ENCODE data around the gene CRACDL.

The CRACDL gene

DNA sequence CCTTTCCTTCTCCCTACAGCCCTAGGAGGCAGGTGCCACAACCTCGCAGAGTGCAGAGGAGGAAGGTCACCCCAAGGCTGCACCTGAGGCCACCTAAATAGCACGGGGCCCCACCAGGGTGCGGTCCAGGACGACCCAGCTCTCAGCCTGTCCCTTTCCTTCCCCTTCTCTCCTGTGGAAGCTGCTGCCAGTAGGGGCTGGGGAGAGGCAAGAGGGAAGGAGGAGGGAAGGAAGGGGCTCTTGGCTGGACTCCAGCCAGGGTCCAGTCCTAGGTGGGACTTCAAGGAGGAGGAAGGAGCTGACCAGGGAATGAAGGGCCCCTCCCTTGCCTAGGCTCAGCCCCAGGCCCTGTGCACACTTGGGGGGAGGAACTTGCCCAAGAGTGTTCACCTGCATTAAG is 11.1 kb downstream of the CRACDL start:
- H3K4me3 ChIP-seq (ENCODE audit: low read length in 2 of 2), result no peak overlapping the region
- H3K9me3 ChIP-seq (ENCODE audit: control insufficient read depth in 2 of 2, low read length in 2 of 2), result no peaks in the 10 kb centered on the region
- peaks cover 0 to 2% of the 10 kb centered on the region in 2 donors for H3K27me3 ChIP-seq (ENCODE audit: control insufficient read depth in 2 of 2, insufficient read depth in 2 of 2, low read length in 2 of 2)
- no peaks in the 10 kb centered on the region for H3K4me1 ChIP-seq (ENCODE audit: control insufficient read depth in 2 of 2, insufficient read depth in 2 of 2, low read length in 2 of 2)
- no peak overlapping the region for H3K27ac ChIP-seq (ENCODE audit: low read depth in 2 of 2, low read length in 2 of 2)
- H3K36me3 ChIP-seq (ENCODE audit: control insufficient read depth in 2 of 2, insufficient read depth in 2 of 2, low read length in 2 of 2), result no peaks in the 10 kb centered on the region
- no peak overlapping the region for H3K9ac ChIP-seq (ENCODE audit: low read depth in 1 of 2, low read length in 2 of 2)

DNA sequence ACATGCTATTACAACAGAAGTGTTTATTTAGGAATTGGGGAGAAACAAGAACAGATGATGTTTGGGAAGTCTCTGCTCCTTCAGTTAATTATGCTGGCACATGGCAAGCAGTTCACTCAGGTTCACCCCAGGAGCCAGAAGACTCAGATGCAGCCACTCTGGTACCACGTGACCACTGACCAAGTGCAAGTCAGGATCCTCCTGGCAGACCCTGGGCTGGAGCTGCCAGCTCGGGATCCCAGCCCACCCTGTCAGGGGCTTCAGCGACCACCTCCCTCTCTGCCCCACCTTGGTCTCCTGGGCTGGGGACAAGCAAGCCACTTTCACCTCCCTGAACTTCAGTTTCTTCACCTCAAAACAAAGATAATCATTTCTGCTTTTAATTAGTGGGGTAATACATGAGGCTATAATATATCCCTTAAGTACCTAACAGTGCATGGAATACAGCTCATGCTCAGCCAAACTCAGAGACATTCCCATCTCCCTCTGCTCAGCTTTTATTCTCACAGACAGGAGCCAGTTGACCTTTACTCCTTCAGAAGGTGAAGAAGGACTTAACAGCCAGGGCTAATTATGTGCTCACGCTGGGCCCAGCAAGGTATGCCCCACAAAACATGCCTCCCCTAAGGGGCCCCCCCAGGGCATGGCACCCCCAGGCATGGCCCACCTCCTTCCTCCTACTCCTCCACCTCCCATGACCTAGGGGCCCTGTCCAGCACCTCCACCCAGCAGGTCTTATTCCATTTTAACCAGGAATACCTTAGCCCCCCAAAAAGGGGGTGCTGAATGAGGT is 11.8 kb downstream of the CRACDL start:
- Histone ChIP-seq H3K9me3 (ENCODE audit: control insufficient read depth in 2 of 2, low read length in 2 of 2) (no peaks in the 10 kb centered on the region), H3K36me3 (ENCODE audit: control insufficient read depth in 2 of 2, insufficient read depth in 2 of 2, low read length in 2 of 2) (no peaks in the 10 kb centered on the region), H3K4me3 (ENCODE audit: low read length in 2 of 2) (no peak overlapping the region), H3K4me1 (ENCODE audit: control insufficient read depth in 2 of 2, insufficient read depth in 2 of 2, low read length in 2 of 2) (no peaks in the 10 kb centered on the region), H3K9ac (ENCODE audit: low read depth in 1 of 2, low read length in 2 of 2) (no peak overlapping the region), H3K27ac (ENCODE audit: low read depth in 2 of 2, low read length in 2 of 2) (no peak overlapping the region), H3K27me3 (ENCODE audit: control insufficient read depth in 2 of 2, insufficient read depth in 2 of 2, low read length in 2 of 2) (peaks cover 0 to 2% of the 10 kb centered on the region in 2 donors)

DNA sequence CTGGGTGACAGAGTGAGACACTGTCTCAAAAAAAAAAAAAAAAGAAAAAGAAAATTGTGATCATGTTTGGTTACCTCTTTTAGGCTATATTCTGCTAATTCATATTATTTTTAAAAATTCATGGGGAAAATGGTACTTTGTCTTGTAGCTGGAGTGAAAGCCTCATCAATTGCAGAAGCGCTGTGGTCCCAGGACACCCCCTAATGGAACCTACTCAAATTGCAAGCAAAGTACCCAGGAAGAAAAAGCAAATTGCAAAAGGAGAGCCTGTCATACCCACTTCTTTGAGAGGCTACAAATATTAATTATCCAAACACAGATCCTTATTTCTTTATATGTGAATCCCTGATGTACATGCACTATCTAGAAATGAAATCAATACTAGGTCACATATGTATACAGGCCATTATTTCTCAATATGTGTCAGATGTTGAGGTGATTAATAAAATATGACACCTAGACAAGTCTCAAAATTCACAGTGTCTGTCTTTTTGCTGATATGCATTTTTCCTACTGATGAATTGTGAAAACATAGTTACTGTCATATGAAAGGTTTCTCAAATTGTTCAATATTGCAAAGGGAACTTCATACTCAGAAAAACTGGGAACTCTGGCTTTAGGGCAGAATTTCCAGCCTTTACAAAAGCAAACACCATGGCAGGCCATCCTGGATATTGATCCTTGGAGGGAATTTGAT is 12.6 kb downstream of the CRACDL start:
- no peak overlapping the region for H3K27ac ChIP-seq (ENCODE audit: low read depth in 2 of 2, low read length in 2 of 2)
- no peak overlapping the region for H3K4me3 ChIP-seq (ENCODE audit: low read length in 2 of 2)
- peaks cover 0 to 2% of the 10 kb centered on the region in 2 donors for H3K27me3 ChIP-seq (ENCODE audit: control insufficient read depth in 2 of 2, insufficient read depth in 2 of 2, low read length in 2 of 2)
- no peaks in the 10 kb centered on the region for H3K4me1 ChIP-seq (ENCODE audit: control insufficient read depth in 2 of 2, insufficient read depth in 2 of 2, low read length in 2 of 2)
- H3K9ac ChIP-seq (ENCODE audit: low read depth in 1 of 2, low read length in 2 of 2), result no peak overlapping the region
- no peaks in the 10 kb centered on the region for H3K9me3 ChIP-seq (ENCODE audit: control insufficient read depth in 2 of 2, low read length in 2 of 2)
- H3K36me3 ChIP-seq (ENCODE audit: control insufficient read depth in 2 of 2, insufficient read depth in 2 of 2, low read length in 2 of 2), result no peaks in the 10 kb centered on the region

DNA sequence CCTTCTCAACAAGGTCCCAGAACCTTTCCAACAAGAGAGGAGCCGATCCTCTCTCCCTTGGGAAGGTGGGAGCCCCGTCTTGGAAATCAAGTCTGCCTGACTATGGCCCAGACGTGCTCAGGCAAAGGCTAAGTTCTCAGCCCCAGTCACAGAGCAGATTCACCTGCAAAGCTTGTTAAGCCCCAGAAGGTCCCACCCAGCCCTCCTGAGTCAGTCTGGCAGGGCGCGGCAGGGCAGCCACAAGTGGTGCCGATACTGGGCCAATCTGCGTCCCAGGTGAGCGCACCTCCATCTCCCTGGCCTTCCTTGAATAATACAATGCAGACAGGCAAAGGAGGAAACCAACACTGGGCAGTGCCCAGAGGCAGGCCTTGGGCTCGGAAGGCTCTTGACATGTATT is 15.0 kb downstream of the CRACDL start:
- Histone ChIP-seq H3K4me1 (ENCODE audit: control insufficient read depth in 2 of 2, insufficient read depth in 2 of 2, low read length in 2 of 2) (no peaks in the 10 kb centered on the region), H3K36me3 (ENCODE audit: control insufficient read depth in 2 of 2, insufficient read depth in 2 of 2, low read length in 2 of 2) (no peaks in the 10 kb centered on the region), H3K27me3 (ENCODE audit: control insufficient read depth in 2 of 2, insufficient read depth in 2 of 2, low read length in 2 of 2) (peaks cover 0 to 2% of the 10 kb centered on the region in 2 donors), H3K27ac (ENCODE audit: low read depth in 2 of 2, low read length in 2 of 2) (no peak overlapping the region), H3K9me3 (ENCODE audit: control insufficient read depth in 2 of 2, low read length in 2 of 2) (no peaks in the 10 kb centered on the region), H3K9ac (ENCODE audit: low read depth in 1 of 2, low read length in 2 of 2) (no peak overlapping the region), H3K4me3 (ENCODE audit: low read length in 2 of 2) (no peak overlapping the region)

DNA sequence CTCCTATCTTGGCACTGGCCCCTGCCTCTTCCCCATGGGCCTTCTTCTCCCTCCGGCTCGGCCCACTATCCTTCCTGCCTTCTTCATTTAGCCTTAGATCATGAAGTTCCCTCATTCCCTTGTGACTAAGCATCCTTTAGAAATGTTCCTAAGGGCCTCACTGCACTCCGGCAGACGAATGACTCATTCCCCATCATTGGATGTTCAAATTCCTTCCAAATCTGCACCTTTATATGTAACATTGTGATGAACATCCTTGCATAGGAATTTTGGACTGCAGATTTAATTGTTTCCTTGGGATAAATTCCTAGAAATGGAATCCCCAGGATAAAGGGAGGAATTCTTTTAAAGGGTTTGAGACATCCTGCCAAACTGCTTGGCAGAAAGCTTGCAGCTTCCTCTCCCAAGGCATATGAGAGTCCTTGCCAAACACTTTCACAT is 19.0 kb downstream of the CRACDL start:
- Histone ChIP-seq H3K4me3 (ENCODE audit: low read length in 2 of 2) (no peak overlapping the region), H3K9me3 (ENCODE audit: control insufficient read depth in 2 of 2, low read length in 2 of 2) (no peaks in the 10 kb centered on the region), H3K27me3 (ENCODE audit: control insufficient read depth in 2 of 2, insufficient read depth in 2 of 2, low read length in 2 of 2) (no peaks in the 10 kb centered on the region), H3K4me1 (ENCODE audit: control insufficient read depth in 2 of 2, insufficient read depth in 2 of 2, low read length in 2 of 2) (no peaks in the 10 kb centered on the region), H3K27ac (ENCODE audit: low read depth in 2 of 2, low read length in 2 of 2) (no peak overlapping the region), H3K9ac (ENCODE audit: low read depth in 1 of 2, low read length in 2 of 2) (no peak overlapping the region), H3K36me3 (ENCODE audit: control insufficient read depth in 2 of 2, insufficient read depth in 2 of 2, low read length in 2 of 2) (no peaks in the 10 kb centered on the region)

DNA sequence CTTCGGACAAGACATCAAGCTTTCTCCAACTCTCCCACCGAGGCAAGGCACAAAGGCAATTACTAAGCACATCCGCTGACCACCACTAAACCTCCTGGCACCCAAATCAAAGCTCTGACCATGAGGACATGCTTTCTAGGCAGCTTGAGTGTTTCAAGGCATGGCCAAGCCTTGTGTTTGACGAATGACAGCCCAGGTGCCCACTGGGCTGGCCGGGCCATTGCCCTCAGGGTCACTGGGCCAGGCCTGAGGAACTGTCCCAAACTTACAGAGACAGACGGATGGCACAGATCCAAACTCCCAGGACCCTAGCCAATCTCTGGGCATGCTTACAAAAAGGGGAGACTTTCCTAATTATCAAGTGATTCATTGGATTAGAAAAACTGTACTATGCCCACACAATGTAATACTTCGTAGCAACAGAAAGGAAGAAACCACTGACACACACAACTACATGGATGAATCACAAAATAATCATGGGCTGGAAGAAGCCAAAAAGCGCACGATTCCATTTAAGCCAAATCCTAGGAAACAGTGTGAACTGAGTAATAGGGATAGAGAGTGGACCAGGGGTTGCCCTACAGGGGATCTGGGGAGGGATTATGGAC is 20.2 kb downstream of the CRACDL start:
- Histone ChIP-seq H3K27me3 (ENCODE audit: control insufficient read depth in 2 of 2, insufficient read depth in 2 of 2, low read length in 2 of 2) (no peaks in the 10 kb centered on the region), H3K9ac (ENCODE audit: low read depth in 1 of 2, low read length in 2 of 2) (no peak overlapping the region), H3K36me3 (ENCODE audit: control insufficient read depth in 2 of 2, insufficient read depth in 2 of 2, low read length in 2 of 2) (no peaks in the 10 kb centered on the region), H3K4me3 (ENCODE audit: low read length in 2 of 2) (no peak overlapping the region), H3K4me1 (ENCODE audit: control insufficient read depth in 2 of 2, insufficient read depth in 2 of 2, low read length in 2 of 2) (no peaks in the 10 kb centered on the region), H3K9me3 (ENCODE audit: control insufficient read depth in 2 of 2, low read length in 2 of 2) (no peaks in the 10 kb centered on the region), H3K27ac (ENCODE audit: low read depth in 2 of 2, low read length in 2 of 2) (no peak overlapping the region)

DNA sequence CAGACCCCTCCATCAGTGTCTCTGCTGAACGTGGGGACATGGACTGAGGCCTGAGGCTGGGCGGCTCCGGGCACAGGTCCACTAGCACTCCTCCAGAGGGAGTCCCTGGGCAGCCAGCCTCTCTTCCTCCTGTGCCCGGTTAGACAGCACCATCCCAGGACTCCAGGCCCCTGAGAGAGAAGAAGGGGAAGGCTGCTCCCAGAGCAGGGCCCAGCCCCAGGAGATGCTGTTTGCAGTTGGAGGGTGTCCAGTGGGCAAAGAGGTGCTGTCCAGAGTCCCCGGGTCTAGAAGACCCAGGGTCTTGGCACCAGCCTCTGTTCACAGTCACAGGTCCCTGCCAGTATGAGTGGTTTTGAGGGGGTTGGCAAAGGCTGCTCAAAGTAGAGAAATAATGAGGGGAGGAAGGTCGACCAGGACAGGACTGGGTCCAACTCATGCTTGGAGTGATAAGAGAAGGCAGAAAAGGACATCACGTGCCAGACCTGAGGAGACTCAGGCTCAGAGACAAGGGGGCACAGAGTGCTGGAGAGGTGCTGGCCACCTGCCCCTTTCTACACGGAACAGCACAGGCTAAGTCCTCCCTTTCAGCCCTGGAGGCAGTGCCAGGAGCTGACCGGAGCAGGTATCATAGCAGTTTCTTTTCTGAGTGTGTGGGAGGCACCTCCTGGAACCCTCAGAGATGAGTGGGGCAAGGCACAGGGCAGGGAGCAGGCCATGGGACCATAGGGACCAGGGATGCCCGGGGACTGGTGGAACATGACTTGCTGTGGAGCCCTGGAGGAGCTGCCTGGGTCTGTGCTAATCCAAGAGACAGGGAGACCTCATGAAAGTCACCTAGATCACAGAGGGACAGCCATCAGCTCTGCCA is 21.1 kb downstream of the CRACDL start:
- no peak overlapping the region for H3K4me3 ChIP-seq (ENCODE audit: low read length in 2 of 2)
- no peaks in the 10 kb centered on the region for H3K9me3 ChIP-seq (ENCODE audit: control insufficient read depth in 2 of 2, low read length in 2 of 2)
- no peaks in the 10 kb centered on the region for H3K4me1 ChIP-seq (ENCODE audit: control insufficient read depth in 2 of 2, insufficient read depth in 2 of 2, low read length in 2 of 2)
- no peak overlapping the region for H3K9ac ChIP-seq (ENCODE audit: low read depth in 1 of 2, low read length in 2 of 2)
- no peaks in the 10 kb centered on the region for H3K36me3 ChIP-seq (ENCODE audit: control insufficient read depth in 2 of 2, insufficient read depth in 2 of 2, low read length in 2 of 2)
- no peaks in the 10 kb centered on the region for H3K27me3 ChIP-seq (ENCODE audit: control insufficient read depth in 2 of 2, insufficient read depth in 2 of 2, low read length in 2 of 2)
- no peak overlapping the region for H3K27ac ChIP-seq (ENCODE audit: low read depth in 2 of 2, low read length in 2 of 2)

DNA sequence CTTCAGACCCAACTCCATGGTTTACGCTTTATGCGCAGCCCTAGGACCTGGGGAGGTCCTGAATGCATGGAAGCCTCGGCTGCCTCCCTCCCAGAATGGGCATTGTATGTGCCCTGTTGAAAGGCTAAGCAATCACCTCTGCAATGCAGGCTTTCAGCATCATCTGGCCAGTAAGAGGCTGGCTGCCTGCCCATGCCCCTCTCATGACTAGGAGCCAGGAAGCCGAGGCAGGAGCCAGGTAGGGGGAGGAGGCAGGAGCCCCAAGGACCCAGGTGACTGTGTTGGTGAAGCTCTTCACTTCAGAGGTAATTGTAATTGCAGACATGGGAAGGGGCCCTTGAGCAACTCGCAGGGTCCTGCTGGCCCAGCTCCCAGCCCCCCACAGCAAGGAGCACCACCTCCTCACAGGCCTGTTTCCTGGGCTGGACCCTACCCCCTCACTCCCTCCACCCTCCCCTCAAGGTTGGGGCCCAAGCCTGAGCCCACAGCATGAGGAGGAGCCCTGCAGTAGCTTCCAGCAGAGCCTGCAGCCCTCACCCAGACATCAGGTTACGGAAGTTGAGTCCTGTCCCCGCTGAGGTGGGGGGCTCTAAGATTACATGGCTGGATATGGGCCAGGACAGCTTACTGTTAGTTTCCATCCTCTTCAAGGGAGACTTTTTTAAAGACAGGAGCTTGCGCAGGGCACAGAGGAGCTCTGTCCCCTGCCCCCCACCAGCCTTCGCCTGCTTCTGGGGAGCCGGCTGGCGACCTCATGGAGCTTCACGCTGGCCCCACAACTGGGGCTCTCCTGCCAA is 21.9 kb downstream of the CRACDL start:
- H3K9ac ChIP-seq (ENCODE audit: low read depth in 1 of 2, low read length in 2 of 2), result no peak overlapping the region
- H3K36me3 ChIP-seq (ENCODE audit: control insufficient read depth in 2 of 2, insufficient read depth in 2 of 2, low read length in 2 of 2), result no peaks in the 10 kb centered on the region
- H3K27me3 ChIP-seq (ENCODE audit: control insufficient read depth in 2 of 2, insufficient read depth in 2 of 2, low read length in 2 of 2), result no peaks in the 10 kb centered on the region
- H3K9me3 ChIP-seq (ENCODE audit: control insufficient read depth in 2 of 2, low read length in 2 of 2), result no peaks in the 10 kb centered on the region
- H3K4me1 ChIP-seq (ENCODE audit: control insufficient read depth in 2 of 2, insufficient read depth in 2 of 2, low read length in 2 of 2), result peaks cover 0 to 2% of the 10 kb centered on the region in 2 donors
- H3K4me3 ChIP-seq (ENCODE audit: low read length in 2 of 2), result no peak overlapping the region
- no peak overlapping the region for H3K27ac ChIP-seq (ENCODE audit: low read depth in 2 of 2, low read length in 2 of 2)

Data from mucosa of rectum (tissue), 2 donors.